Tongue (tissue), 2 donors: ENCODE data around the gene CHMP1A. TPM values are rescaled to one million over a fixed set of nuclear protein-coding genes. Genes with fewer than 3 reads are reported as not detected.

ENCODE experiments used
- DNase-seq: peaks from one replicate; pipeline ENCODE4 v3.0.0-alpha.2; 2015
- total RNA-seq: library from RNA; depleted of rRNA; stranded (reverse); fragments of >200 nt; gene quantifications from one replicate; pipeline ENCODE4 v1.2.3, GENCODE V29; 2014

CHMP1A gene
- total RNA-seq, 1 donor from 2014 or later, result 74.9 TPM

DNA sequence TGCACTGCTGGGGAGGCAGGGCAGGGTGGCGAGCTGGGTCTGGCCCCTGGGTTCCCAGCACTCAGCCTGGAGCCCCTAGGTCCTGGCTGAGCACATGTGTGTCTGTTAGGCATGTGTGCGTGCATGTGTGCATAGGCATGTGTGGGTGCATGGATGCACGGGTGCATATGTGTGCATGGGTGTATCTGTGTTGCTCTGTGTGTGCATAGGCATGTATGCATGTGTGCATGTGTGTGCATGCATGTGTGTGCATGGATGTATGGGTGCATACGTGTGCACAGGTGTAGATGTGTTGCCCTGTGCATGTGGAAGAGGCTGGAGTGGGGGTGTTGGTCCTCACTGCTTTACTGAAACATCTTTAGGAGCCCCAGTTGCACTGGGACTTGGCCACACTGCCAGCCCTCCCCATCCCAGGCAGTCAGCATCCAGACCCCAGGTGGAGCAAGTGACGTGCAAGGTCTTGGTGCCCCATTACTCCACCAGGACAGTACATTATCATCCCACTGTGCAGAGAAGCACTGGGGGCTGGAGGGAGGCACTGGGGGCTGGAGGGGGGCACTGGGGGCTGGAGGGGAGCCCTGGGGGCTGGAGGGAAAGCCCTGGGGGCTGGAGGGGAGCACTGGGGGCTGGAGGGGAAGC, 54.4 kb downstream of the CHMP1A start:
- DNase-seq, result no peak

DNA sequence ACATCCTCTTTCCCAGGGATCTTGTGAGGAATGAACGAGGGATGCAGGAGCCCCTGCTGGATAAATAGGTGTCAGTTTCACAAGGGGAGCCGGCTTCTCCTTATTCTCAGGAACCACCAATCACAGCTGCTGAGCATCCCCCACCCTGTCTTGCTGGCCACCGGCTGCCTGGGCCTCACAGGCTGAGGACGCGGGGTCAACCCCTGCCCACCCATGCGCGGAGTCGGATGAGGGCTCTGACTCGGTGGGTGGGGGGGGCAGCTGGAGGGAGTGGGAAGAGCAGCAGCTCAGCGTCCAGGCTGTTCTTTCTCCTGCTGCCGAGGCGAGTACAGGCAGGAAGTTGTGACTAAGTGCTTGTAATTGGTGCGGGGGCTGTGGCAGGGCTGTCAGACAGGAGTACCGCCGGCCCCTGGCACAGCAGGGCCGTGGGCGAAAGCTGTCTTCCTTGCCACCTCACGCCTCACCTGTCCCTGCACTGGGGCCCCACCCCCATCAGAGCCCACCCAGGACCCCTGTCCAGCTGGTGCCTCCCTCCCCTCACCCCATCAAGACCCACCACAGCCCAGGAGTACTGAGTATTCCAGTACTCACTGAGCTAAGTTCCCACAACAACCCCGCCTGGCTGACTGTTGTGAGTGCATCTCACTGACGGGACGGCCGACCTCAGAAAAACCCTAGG, 55.1 kb downstream of the CHMP1A start:
- peak; percentile 48 for DNase-seq

DNA sequence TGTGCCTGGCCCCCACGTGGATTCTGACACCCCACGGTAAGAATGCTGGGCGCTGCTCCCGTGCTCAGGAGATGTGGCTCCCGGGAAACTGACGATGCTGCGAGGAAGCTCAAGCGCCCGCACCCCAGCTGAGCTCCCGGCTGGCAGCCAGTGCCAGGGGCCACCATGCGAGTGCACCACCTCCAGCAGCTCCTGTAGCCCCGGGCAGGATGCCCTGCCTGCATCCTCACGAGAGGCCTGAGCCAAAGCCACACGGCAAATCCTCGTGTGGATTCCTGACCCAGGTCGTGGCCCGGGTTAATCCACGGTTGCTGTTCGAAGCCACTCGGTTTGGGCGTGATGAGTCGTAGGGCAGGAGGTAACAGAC, 55.6 kb downstream of the CHMP1A start:
- no peak for DNase-seq

DNA sequence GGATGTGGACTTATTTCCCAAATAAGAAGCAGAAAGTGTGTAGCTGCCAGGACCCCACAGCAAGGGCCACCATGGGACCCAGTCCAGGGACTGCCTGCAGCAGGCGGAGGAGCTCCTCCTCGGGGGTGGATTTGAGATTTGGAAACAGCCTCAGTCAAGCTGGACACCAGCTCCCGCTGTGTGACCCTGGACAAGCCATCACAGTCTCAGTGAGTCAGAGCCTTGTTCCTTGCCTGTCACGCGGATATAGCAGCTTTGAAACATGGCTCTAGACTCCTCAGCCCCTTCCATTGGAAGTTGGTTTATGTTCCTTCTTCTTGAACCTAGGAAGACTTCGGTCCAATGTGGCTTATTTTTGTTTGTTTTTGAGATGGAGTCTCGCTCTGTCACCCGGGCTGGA, 56.6 kb downstream of the CHMP1A start:
- DNase-seq, result no peak

DNA sequence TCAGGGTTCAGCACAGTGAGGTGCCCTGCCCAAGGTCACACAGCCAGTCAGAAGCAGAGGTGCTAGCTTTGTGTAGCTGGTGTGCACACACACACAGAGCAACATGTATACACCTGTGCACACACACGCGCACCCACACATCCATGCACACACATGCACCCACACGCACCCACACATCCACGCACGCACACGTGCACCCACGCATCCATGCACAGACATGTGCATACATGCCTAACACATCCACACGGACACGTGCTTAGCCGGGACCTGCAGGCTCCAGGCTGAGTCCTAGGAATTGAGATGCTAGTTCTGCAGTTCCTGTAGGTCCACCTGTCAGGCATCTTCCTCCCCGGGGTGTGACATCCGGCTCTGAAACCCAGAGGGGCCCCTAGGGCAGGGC, 57.1 kb downstream of the CHMP1A start:
- no peak for DNase-seq

DNA sequence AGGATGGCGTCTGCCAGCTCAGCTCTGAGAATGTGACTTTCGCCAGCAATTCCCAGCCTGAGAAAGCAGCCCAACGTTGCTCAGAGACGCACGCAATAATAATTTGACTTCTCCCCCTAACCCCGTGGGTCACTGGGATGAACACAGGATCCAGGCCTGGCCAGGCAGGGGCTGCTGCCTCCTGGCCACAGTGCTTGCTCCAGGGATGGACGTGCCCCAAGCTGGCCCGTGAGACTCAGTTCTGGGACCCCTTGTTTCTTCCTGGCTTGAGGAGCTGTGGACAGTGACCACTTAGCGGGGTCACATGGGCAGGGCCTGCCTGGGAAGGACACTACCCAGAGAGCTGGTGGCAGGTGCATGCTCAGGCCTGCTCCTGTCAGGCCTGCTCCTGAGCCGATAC, 57.6 kb downstream of the CHMP1A start:
- no peak for DNase-seq

DNA sequence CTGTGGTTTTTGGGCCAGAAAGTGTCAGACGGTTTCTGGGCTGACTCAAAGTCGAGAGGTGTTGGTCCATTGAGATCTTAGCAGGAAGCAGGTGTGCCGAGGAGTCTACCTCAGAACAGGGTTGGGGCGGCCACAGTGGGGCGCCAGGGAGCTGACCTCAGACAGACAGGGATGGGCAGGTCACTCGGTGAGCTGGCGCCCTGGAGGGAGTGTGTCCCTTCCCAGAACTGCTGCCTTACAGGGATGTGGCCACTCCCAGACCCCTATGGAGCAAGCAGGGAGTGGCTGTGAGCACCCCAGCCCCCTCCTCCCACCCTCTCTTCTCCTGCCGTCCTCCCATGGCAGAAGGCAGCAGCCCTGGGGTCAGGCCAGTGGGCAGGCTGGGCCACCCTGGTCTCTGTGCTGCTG, 58.1 kb downstream of the CHMP1A start:
- DNase-seq, result no peak

DNA sequence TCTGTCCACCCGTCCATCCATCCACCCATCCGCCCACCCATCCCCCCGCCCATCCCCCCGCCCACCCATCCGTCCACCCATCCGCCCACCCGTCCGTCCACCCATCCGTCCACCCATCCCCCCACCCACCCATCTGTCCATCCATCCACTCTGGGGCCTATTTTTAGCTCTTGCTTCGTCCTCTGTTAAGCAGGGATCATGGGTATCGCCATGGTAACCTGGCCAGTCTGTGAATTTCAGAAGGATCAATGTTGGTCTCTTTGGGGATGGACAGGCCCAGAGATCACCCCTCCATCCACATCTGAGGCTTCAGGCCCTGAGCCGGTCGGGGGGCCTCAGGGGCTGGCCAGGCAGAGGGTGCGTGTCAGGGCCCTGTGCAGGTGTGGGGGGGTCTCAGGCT, 59.3 kb downstream of the CHMP1A start:
- no peak for DNase-seq

DNA sequence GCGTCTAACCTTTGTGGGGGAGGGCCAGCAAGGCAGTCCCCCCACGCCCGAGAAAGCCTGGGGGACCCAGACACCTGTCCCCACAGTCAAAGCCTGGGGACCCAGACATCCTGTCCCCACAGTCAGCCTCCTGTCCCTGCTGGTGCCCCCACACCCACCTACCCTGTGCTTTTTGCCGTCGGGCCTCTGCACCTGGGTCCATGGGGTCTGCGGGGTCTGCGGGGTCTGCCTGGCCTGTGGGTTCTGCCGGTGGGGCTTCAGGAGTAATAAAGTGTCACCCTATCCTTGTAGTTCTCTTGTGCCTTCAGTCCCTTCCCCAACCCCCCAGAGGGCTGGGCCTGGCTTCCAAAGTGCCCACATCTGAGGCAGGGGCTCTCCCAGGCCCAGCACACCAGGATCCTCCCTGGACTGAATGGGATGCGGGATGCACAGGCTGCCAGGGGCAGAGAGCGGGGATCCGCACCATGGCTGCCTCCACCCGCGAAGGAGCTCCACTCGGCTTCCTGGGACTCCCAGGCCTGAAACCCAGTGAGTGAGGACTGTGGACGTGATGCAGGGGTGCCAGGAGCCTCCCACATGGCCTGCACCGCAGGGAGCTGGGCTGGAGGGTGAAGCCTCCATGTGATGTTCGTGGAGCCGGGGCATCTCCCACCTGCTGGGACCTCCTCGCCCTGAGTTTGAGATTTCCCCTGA, 60.4 kb downstream of the CHMP1A start:
- no peak for DNase-seq

DNA sequence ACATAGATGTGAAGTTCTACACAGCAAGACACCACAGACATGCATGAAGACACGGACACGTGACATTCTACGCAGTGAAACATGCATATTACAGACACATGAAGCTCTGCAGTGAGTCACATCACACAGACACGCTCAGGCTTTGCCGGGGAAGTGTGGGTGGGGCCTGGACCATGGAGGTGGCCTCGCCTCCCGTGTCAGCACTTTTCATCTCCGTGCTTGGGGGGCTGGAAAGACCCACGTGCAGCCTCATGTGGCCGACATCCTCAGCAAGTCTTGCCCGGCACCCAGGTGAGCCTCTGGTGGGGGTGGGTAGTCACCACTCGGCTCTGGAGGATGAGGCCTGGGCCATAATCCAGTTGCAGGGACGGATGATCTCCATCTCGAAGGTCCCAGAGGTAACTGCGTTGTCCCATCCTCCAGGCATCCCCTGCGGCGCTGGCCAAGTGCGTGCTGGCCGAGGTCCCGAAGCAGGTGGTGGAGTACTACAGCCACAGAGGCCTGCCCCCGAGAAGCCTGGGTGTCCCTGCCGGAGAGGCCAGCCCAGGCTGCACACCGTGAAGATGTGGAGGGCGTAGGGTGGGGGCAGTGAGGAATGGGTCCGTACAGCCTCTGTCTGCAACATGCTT, 61.3 kb downstream of the CHMP1A start:
- DNase-seq, result no peak

DNA sequence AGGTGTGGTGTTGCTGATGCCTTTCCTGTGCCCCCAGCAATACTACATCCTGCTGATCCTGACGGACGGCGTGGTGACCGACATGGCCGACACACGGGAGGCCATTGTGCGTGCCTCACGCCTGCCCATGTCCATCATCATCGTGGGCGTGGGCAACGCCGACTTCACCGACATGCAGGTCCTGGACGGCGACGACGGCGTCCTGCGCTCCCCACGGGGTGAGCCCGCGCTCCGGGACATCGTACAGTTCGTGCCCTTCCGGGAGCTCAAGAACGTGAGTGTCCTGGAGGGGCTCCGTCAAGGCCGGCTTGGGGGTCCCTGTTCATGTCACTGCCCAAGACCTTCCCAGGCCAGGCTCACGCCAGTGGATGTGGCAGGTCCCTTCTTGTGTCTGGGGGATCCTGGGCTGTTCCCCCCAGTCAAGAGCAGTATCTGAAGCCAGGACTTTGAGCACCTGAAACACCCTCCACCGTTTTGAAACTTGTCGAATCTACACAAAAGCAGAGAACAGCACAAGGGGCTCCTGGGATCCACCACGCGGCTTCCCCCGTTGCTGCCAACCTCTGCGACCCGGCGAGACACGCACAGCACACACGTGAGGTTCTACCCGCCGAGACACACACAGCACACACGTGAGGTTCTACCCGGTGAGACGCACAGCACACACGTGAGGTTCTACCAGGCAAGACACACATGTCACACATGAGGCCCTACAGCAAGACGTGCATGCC, 62.0 kb downstream of the CHMP1A start:
- no peak for DNase-seq

Other genes starting within 250 kb of the CHMP1A start
- 74.6 TPM for gene ANKRD11, start 167.1 kb downstream of the CHMP1A start, total RNA-seq
- gene SPG7, start 149.3 kb downstream of the CHMP1A start, total RNA-seq, result 123 TPM
- gene RPL13, start 97.0 kb downstream of the CHMP1A start, total RNA-seq, result 2,228 TPM
- gene CPNE7, start 82.0 kb downstream of the CHMP1A start, total RNA-seq, result not detected
- gene DPEP1, start 44.1 kb downstream of the CHMP1A start, total RNA-seq, result 0.21 TPM
- gene SPATA33, start 128 bp upstream of the CHMP1A start, total RNA-seq, result 3.0 TPM
- gene CDK10, start 29.0 kb upstream of the CHMP1A start, total RNA-seq, result 45.5 TPM
- gene SPATA2L, start 44.0 kb upstream of the CHMP1A start, total RNA-seq, result 10.9 TPM
- gene VPS9D1, start 63.2 kb upstream of the CHMP1A start, total RNA-seq, result 10.1 TPM
- 28.5 TPM for gene ZNF276, start 63.8 kb upstream of the CHMP1A start, total RNA-seq
- gene FANCA, start 158.9 kb upstream of the CHMP1A start, total RNA-seq, result 18.7 TPM
- gene SPIRE2, start 170.8 kb upstream of the CHMP1A start, total RNA-seq, result 2.5 TPM
- 227 TPM for gene TCF25, start 215.9 kb upstream of the CHMP1A start, total RNA-seq